T-helper 17 cell (primary cell): ENCODE results near the gene ZNF142. TPM values are rescaled to one million over a fixed set of nuclear protein-coding genes. Genes with fewer than 3 reads are reported as not detected.

ENCODE experiments used
- ATAC-seq: fragments of 150-1000 bp; cut with Tn5 transposase; 2 replicates; pipeline ENCODE4 v1.10.0; 2021; ENCODE audit warnings: mild to moderate bottlenecking, moderate library complexity
- DNase-seq, 3 donors: peaks; one replicate each; pipeline versions ENCODE4 v3.0.0 to v3.0.0-alpha.2; 2020 to 2021
- H3K9me3 ChIP-seq: one replicate; pipeline ENCODE4 v1.7.0; 2013; ENCODE audit warnings: low read length, mild to moderate bottlenecking; ENCODE audit not compliant: control insufficient read depth, poor library complexity, severe bottlenecking
- H3K27ac Mint-ChIP-seq: one replicate; pipeline ENCODE4 v1.8.0; 2022; ENCODE audit warnings: mild to moderate bottlenecking, moderate library complexity, mixed read lengths
- H3K27me3 Mint-ChIP-seq: one replicate; pipeline ENCODE4 v1.8.0; 2022; ENCODE audit warnings: mixed read lengths
- H3K36me3 Mint-ChIP-seq: one replicate; pipeline ENCODE4 v1.8.0; 2022; ENCODE audit warnings: low read depth, mixed read lengths
- H3K4me1 Mint-ChIP-seq: one replicate; pipeline ENCODE4 v1.8.0; 2022; ENCODE audit warnings: mild to moderate bottlenecking, mixed read lengths
- H3K4me3 Mint-ChIP-seq: one replicate; pipeline ENCODE4 v1.8.0; 2022; ENCODE audit warnings: mild to moderate bottlenecking, moderate library complexity, mixed read lengths
- total RNA-seq, 4 donors: library from RNA in 2 of 4; stranded (reverse) in 2 of 4; gene quantifications; one replicate each; pipeline ENCODE4 v1.2.3 and lab custom pipeline; 2022 to 2026

ZNF142 gene
- total RNA-seq, 2 donors from 2014 or later: 55.0 to 55.6 TPM

GRCh38 chr2:218605432-218605831 is 54.0 kb downstream of the ZNF142 start:
- Mint-ChIP-seq H3K36me3 (no peaks in the 10 kb centered on the region), H3K4me3 (no peak overlapping the region), H3K4me1 (peaks cover 3% of the 10 kb centered on the region), H3K27me3 (peaks cover 31% of the 10 kb centered on the region), H3K27ac (no peak overlapping the region)
- ATAC-seq: no peak
- no peaks in the 10 kb centered on the region for H3K9me3 ChIP-seq
- DNase-seq: no peak

Other genes starting within 250 kb of the ZNF142 start
- 1 to 10 TPM in 1 of 2 donors, under 1 TPM in 1; 0.32 to 6.2 TPM for gene VIL1, start 240.5 kb downstream of the ZNF142 start, total RNA-seq
- gene USP37, start 91.3 kb downstream of the ZNF142 start, total RNA-seq: 10 to 100 TPM; 18.7 to 27.7 TPM
- gene CNOT9, start 90.8 kb downstream of the ZNF142 start, total RNA-seq: 10 to 100 TPM; 72.8 to 74.4 TPM
- gene PLCD4, start 51.7 kb downstream of the ZNF142 start, total RNA-seq: under 1 TPM; 0.85 to 0.91 TPM
- gene BCS1L, start 60 bp upstream of the ZNF142 start, total RNA-seq: 10 to 100 TPM; 24.1 to 31.8 TPM
- 10 to 100 TPM; 13.4 to 18.3 TPM for gene RNF25, start 12.4 kb upstream of the ZNF142 start, total RNA-seq
- gene STK36, start 12.5 kb upstream of the ZNF142 start, total RNA-seq: 10 to 100 TPM; 14.2 to 21.0 TPM
- gene TTLL4, start 51.2 kb upstream of the ZNF142 start, total RNA-seq: 10 to 100 TPM; 21.1 to 21.2 TPM
- gene CYP27A1, start 122.5 kb upstream of the ZNF142 start, total RNA-seq: under 1 TPM; 0.39 to 0.52 TPM
- not detected for gene PRKAG3, start 172.2 kb upstream of the ZNF142 start, total RNA-seq
- not detected for gene WNT6, start 200.2 kb upstream of the ZNF142 start, total RNA-seq
- 10 to 100 TPM in 1 of 2 donors, 1 to 10 TPM in 1; 5.5 to 14.4 TPM for gene WNT10A, start 221.2 kb upstream of the ZNF142 start, total RNA-seq